HG02678 (cell line): ENCODE measurements around the gene CDC42BPB.
A peak's percentile ranks its signal among the peaks of the same experiment; 100 is the strongest.
"Not testable (repeated sequence)": the region's sequence is repeated elsewhere in the genome, so short reads cannot be mapped to it uniquely, and the experiment has no call there.

Experiments
- ATAC-seq: cut with Tn5 transposase; IDR thresholded peaks from one replicate; pipeline ENCODE4 v1.9.1; 2021; ENCODE audit warnings: mild to moderate bottlenecking, moderate library complexity; ENCODE audit not compliant: unreplicated experiment

The CDC42BPB gene

DNA sequence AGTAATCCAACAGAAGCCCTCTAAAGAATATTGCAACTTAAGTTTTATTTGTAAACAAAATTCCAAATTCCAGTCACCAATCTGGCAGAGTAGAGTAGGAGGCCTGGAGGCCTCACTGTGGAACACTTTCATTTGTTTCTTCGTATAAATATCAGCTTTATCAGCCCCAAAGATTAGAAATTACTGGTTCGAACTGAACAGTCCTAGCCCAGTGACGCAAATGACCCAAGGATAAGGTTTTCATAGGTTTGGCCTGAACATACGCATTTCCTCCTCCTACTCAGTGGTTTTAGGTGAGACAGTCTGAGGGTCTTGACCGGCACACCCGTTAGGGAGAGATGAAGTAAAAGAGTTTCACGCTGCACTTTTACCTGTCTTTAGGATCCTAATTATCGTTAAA is 1.7 kb downstream of the CDC42BPB start:
- no peak for ATAC-seq

GRCh38 chr14:103052407-103052806 is 4.9 kb downstream of the CDC42BPB start:
- ATAC-seq = no peak

- no peak for ATAC-seq
Observed at GRCh38 chr14:103050935-103051334, 6.4 kb downstream of the CDC42BPB start.

- ATAC-seq = not testable (repeated sequence)
Observed at GRCh38 chr14:103047453-103047852, 9.9 kb downstream of the CDC42BPB start.

DNA sequence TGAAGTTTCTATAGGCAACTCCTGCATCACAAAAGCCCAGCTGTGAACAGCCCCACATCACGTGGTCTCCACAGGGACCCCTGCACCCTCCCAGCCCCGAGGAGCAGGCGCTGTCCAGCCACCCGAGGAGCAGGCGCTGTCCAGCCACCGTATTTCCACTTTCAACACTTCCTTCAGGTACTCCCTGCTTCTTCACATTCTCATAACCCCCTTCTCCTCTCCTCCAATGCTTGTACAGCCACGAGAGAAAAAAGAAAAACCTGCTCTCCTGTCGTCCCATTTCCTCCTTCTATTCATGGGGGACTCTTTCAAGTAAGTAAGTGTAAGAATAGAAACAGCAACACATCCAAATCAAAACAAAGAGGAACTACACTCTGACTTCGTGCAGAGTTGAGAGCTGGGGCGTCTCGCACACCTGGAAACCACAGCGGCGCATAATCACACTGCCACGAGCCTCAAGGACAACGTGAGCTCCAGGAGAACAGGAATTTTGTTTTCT is 11.9 kb downstream of the CDC42BPB start:
- ATAC-seq = peak; percentile 52

- no peak for ATAC-seq
Observed at GRCh38 chr14:103043257-103044015, 13.9 kb downstream of the CDC42BPB start.

GRCh38 chr14:103041464-103041863 is 15.9 kb downstream of the CDC42BPB start:
- no peak for ATAC-seq

GRCh38 chr14:103033681-103034096 is 23.7 kb downstream of the CDC42BPB start:
- ATAC-seq = no peak

GRCh38 chr14:103031956-103032355 is 25.4 kb downstream of the CDC42BPB start:
- ATAC-seq = no peak

DNA sequence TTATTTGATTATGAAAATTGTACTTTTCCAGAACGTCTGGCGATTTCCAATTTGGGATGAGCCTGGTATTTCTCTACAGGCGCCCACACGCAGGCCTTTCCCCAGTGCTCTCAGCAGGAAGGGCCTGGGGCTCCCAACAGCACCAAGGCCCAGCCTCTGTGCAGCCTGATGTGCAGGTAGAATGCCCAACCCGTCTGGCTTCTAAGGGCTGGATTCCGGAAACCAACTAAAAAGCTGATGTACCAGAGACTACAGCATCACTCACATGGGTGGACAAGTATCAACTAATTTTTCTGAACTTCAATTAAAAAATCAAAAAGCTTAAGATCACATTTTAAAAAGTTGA is 25.8 kb downstream of the CDC42BPB start:
- ATAC-seq = no peak

- no peak for ATAC-seq
Observed at GRCh38 chr14:103030741-103031565, 26.4 kb downstream of the CDC42BPB start.

- ATAC-seq = no peak
Observed at GRCh38 chr14:103029936-103030335, 27.4 kb downstream of the CDC42BPB start.

- no peak for ATAC-seq
Observed at GRCh38 chr14:103028772-103029171, 28.6 kb downstream of the CDC42BPB start.

GRCh38 chr14:103028161-103028767 is 29.1 kb downstream of the CDC42BPB start:
- no peak for ATAC-seq

- ATAC-seq = no peak
Observed at GRCh38 chr14:103027451-103027850, 29.9 kb downstream of the CDC42BPB start.

GRCh38 chr14:103026988-103027387 is 30.4 kb downstream of the CDC42BPB start:
- ATAC-seq = no peak

GRCh38 chr14:103026196-103026595 is 31.2 kb downstream of the CDC42BPB start:
- ATAC-seq = not testable (repeated sequence)

DNA sequence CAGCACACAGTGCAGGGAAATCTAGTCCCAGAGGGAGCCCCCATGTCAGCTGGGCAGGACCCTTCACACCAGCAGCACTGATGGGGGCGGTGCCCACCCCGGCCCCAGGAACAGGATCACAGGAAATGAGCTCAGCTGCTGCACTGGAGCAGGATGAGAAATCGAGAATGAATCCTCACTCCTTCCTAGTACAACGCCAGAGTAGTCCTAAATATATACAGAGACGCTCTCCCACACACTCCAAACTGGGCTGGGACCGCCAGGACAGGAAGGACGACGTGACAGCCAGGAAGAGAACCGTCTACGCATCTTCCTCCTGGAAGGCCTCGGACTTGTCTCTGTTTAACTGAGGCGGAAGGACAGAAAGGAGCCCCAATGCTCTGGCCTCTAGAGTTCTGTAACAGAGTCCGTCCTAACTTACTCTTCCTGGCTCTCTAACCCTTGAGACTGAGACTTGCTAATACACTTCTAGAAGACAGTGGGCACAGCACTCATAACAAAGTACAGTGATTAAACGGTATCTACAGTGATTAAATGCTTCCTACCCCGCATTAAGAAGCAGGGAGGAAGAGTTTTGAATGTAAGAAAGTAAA is 33.4 kb downstream of the CDC42BPB start:
- no peak for ATAC-seq

- no peak for ATAC-seq
Observed at GRCh38 chr14:103022685-103023044, 34.7 kb downstream of the CDC42BPB start.

DNA sequence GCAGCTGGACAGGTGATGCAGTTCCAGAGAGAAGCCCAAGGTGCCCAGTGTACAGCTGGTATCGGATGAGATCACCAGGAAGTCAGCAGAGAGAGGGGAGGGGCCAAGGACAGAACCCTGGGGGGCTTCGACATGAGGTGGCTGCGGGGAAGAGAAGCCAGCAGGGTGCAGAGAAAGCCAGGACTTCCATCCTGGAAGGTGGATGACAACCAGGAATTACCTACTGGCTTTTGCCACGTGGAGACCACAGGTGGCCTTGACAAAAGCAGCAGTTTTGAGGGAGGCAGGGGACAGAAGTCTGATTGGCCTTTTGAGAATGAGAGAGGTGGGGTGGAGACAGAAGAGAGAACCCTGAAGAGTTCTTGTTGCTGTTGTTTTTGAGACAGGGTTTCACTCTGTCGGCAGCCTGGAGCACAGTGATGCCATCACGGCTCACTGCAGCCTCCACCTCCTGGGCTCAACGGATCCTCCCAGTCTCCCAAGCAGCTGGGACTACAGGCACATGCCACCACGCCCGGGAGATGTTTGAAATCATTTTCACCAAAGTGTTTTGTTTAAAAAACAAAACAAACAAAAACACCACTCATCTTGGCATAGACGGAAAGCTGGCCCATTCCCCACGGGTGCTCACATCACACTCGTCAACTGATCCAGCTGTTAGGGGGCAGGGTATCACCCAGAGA is 35.2 kb downstream of the CDC42BPB start:
- ATAC-seq = no peak

DNA sequence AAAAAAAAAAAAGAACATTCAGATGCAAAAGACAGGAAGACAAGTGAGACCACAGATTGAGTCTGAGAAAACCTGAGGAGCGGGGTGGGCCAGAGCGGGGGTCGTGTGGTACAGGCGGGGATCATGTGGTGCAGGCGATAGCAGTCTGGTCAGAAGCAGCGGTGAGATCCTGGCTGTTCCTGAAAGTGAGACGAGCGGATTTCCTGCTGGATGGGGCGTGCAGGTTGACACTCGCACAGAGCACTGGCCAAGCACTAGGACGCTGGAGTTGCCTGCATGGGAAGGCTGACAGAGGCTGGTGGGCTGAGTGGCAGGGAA is 35.7 kb downstream of the CDC42BPB start:
- no peak for ATAC-seq
